WTC11 (cell line): ENCODE measurements around the gene RPL14.

Source experiments
- CTCF ChIP-seq: fragments of 200-600 bp; IDR thresholded peaks from 2 replicates; pipeline ENCODE4 v1.8.0; 2022; ENCODE audit warnings: antibody characterized with exemption
- USF1 ChIP-seq: sonication (generic); formaldehyde crosslinking; IDR thresholded peaks from 2 replicates; pipeline ENCODE4 v1.8.0; 2022; ENCODE audit warnings: mild to moderate bottlenecking, missing genetic modification reagents

GRCh38 chr3:40518067-40518466, 60.9 kb downstream of the RPL14 start:
- TF ChIP-seq CTCF (no peak), USF1 (CRISPR knock-in tag) (no peak)
